ENCODE results near the gene FGD3. TPM values are rescaled to one million over a fixed set of nuclear protein-coding genes. Genes with fewer than 3 reads are reported as not detected.

Gene FGD3
- total RNA-seq, 2 experiments from 2014 or later = 36.4 to 37.8 TPM

DNA sequence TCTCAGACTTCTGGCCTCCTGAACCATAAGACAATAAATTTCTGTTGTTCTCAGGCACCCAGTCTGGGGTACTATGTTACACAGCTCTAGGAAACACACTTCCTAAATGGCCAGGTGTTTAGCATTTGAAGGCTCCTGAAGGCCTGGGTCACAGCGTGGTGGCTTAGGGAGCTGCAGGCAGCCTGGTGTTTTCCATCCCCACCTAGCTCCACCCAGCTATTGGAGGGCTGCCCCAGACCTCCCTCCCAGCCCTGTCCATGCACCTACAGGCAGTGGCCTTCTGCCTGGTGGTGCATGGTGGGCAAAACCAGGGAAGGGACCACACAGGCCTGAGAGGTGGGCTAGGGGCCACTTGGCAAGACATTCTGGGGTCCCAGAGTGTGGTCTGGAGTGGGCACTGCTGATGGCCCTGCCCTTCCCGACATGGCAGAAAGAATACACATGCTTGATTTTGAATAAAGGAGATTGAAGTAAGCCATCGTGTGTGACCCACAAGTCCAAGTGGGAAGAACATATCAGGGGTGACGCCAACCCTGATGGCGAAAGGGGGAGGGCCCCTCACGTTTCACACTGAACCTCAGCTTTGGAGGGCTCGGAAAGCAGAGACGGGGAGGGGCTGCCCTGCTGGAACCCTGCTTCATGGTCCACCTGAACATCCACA lies 109.8 kb downstream of the FGD3 start:
- ChIA-PET POLR2A (no interaction called here), CTCF (no interaction called here)

DNA sequence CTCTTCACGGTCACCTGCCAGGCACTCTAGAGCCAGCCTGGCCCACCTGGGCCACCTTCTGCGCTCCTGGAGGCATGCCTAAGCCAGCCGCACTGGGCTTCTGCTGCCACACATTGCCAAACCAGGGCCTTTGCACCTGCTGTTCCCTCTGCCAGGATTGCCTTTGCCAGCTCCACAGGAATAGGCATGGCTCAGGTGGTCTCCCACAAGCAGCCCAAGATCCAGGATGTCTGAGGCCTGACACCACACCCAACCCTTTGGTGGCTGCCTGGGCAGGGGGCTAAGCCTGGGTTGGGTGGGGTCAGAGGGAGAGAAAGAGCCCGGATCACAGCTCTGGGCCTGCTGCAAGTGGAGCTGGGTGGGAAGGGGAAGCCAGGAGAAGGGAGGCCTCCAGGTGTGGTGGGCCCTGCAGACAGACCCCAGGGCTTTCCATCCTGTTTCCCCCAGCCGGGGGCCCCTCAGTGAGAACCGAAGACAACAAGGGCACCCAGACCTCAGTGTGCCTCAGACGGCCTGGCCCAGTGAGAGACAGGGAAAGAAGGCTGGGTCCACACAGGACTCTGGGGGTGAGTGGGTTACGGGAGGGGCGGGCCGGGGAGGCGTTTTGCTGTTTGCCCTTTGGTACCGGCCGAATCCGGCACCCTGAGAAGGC lies 110.5 kb downstream of the FGD3 start:
- ChIA-PET POLR2A (no interaction called here), CTCF (no interaction called here)

DNA sequence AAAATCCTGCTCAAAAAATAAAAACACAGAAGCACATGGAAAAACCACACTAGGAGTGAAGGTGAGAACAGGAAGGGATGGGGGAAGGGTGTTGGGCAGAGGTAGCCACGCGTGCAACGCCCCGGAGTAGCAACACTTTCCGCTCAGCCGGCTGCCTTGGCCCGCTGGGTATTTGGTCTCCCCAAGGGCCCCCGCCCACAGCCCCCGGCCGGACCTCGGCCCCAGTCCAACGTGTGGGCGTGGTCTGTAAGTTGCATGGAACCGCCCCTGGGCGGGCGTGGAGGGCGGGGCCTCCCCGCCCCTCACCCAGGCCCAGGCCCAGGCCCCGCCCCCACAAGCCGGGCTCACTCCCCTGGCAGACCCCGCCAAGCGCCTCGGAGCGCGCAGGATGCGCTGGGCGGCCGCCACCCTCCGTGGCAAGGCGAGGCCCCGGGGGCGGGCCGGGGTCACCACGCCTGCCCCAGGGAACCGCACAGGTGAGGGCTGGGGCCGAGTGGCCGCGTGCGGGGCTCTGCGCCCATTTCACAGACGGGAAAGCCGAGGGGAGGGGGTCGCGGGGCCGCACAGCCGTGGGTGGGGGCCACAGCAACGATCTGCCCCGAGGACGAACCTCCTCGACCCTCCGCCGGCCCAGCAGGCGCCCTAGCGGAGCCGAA lies 111.2 kb downstream of the FGD3 start, which contains the start of gene SUSD3:
Gene SUSD3, plus strand, starts transcription at position 347 of the 656 bp plus-strand sequence. Its CDS starts 42 bp downstream, at position 389.
- POLR2A ChIA-PET = interaction anchor here (1.5 kb wide), 1 partner anchor 37 kb away, joined by 4 read pairs; the partner anchor contains the start of gene CARD19

DNA sequence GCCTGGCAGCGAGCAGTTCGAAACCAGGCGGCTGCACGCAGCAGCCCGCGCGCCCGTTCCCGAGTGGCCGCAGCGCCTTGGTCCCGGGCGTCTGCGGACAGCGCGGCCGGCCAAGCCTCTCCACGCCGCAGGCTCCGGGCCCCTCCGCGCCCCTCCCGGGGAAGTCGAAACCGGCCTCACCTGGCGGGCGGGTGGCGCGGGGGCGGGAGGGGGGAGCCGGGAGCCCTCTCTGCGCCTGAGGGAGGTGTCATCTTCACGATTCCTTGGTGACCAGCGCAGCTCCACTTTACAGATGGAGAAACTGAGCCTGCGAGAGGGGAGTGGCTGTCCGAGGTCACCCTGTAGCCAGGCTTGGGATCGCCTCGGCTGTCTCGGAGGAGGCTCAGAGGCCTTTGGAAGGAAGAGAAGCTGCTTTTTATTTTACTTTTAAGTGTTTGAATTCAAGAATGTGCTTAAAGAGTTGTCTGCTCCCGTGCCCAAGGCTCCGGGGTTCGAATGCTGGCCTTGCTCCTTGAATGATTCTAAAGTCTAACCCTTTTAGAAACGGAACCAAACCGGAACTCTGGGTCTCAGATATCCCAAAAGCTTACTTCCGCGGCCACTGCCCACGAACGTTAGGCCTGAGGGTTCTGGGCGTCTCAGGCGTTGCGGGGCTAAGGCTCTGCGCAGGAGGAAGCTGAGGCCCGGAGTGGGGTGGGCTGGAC lies 111.8 kb downstream of the FGD3 start:
- POLR2A ChIA-PET = interaction anchor here (0.7 to 1.5 kb wide), 3 partner anchors 31 to 98 kb away, joined by 3 to 4 read pairs (median 3); partner anchors contain the start of gene CARD19
- CTCF ChIA-PET = interaction anchor here (0.9 to 2.0 kb wide), 4 partner anchors 17 to 56 kb away, joined by 3 to 4 read pairs (median 3); no protein-coding TSS in a partner anchor

More for the DNA sequence above, 111.2 kb downstream of the FGD3 start, which contains the start of gene SUSD3:
- CTCF ChIA-PET = no interaction called here

GRCh38 chr9:93059715-93060578 lies 112.6 kb downstream of the FGD3 start:
- ChIA-PET POLR2A (interaction anchor here (0.5 to 1.5 kb wide), 4 partner anchors 15 to 97 kb away, joined by 3 to 5 read pairs (median 4); partner anchors contain the start of gene CARD19), CTCF (interaction anchor here (0.9 to 2.0 kb wide), 4 partner anchors 16 to 57 kb away, joined by 3 to 4 read pairs (median 3); no protein-coding TSS in a partner anchor)

DNA sequence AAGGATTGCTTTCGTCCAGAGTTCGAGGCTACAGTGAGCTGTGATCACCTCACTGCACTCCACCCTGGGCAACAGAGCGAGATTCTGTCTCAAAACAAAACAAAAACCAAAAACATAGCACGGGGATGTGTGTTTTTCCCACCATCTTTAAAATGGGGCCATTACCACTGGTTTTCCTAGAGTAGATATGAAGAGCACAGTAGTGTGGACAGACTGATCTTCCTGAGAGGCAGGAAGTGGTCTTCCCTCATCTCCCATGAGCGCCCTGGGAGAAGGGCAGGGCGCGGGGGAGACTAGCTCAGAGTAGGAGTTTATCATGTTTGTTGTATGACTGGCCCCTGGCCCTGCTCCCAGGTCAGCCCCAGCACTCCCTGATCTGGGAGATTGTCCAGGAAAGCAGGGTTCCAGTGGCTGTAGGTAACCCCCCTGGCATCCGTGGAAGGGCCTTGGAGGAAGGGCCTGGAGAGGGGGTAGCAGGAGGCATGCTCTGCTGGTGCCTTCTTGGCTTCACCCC lies 113.5 kb downstream of the FGD3 start:
- ChIA-PET CTCF (interaction anchor here (2.0 kb wide), 1 partner anchor 24 kb away, joined by 4 read pairs; no protein-coding TSS in a partner anchor), POLR2A (interaction anchor here (0.5 kb wide), 1 partner anchor 16 kb away, joined by 5 read pairs; no protein-coding TSS in a partner anchor)

DNA sequence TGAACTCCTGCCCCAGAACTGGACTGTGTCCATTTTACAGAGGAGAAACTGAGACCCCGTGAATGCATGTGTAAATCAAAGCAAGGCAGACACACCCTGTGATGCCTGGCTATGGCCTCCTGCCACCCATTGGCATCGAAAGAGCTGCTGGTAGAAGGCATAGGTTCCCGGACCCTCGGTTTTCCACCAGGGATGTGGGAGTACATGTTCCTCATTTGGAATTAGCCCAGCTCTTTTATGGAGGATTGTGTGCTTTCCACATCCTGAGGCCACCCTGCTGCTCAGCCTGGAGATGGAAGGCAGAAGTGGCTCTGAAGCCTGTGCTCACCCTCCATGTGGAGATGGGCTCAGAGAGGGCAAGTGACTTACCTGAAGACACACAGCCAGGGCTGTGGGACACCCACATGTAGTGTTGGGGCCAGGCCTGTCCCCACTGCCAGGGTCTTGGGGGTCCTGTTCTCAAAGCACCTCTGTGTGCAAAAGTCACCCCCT lies 114.0 kb downstream of the FGD3 start:
- ChIA-PET CTCF (interaction anchor here (2.0 kb wide), 1 partner anchor 24 kb away, joined by 4 read pairs; no protein-coding TSS in a partner anchor), POLR2A (no interaction called here)

GRCh38 chr9:93061791-93062763 lies 114.8 kb downstream of the FGD3 start:
- ChIA-PET POLR2A (no interaction called here), CTCF (interaction anchor here (0.6 to 0.8 kb wide), 2 partner anchors 14 to 30 kb away, joined by 3 to 4 read pairs; no protein-coding TSS in a partner anchor)

DNA sequence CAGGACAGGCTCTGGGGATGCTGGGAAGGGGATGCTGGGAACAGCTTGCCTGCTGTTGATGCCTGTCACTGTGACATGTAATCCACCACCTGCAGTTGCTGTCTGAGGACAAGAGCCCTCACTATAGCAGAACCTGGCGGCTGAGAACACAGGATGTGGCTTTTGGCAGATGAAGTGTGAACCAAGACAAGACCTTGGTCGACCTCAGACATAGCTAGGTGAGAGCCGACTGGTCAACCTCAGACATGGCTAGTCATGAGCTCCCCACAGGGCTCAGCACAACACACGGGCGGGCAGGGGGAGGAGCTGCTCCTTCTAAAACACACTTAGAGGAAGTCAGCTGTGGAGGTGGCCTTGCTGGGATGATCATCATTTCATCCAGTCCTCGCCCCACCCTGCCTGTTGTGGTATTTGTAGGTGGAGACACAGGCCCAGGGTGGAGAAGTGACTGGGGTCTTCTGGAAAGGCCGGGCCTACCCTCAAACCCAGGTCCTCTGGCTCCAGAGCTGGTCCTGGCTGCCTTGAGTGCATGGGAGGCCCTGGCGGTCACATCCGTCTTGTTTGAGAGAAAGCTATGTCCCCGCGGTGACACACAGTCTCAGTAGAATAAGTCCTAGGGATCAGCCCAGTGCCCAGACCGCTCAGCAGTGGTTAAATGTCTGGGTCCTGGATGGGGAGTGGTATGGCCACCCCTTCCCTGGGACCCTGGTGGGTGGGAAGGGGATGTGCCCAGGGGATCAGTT lies 117.2 kb downstream of the FGD3 start:
- ChIA-PET POLR2A (interaction anchor here (0.6 to 1.5 kb wide), 7 partner anchors 19 to 70 kb away, joined by 3 to 11 read pairs (median 5); partner anchors contain the start of genes CARD19 and NINJ1), CTCF (interaction anchor here (0.5 to 1.6 kb wide), 10 partner anchors 14 to 941 kb away, joined by 3 to 8 read pairs (median 4); no protein-coding TSS in a partner anchor)

DNA sequence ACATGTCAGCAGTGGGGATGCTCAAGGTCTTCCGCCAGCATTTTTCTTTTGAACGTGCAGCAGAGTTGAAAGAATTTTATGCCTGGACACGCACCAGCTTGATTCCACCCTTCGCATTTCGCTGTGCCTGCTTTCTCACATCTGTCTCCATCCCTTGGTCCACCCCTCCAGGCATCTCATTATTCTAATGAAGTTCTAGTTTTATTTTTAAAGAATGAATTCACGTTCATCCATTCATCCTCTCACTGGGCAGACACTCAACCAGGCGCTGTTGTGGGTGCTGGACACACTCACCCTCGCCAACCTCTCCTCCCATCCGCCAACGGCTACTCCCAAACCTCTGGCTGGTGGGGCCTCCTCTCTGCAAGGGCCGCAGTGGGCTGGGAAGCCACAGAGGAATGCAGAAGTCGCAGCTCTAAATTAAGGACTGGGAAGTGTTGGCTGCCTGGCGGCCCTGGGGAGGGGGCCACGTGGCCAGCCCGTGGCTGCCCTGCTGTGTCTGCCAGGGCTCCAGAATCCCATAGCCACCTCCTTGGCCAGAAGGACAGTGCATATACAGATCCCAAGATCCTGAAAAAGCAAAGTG lies 117.9 kb downstream of the FGD3 start:
- ChIA-PET POLR2A (interaction anchor here (0.9 to 1.5 kb wide), 5 partner anchors 18 to 44 kb away, joined by 3 to 11 read pairs (median 6); partner anchors contain the start of gene CARD19), CTCF (interaction anchor here (0.5 to 1.7 kb wide), 9 partner anchors 16 to 942 kb away, joined by 3 to 8 read pairs (median 4); no protein-coding TSS in a partner anchor)

- ChIA-PET CTCF (interaction anchor here (1.7 to 1.9 kb wide), 2 partner anchors 12 to 42 kb away, joined by 5 to 8 read pairs; no protein-coding TSS in a partner anchor), POLR2A (interaction anchor here (0.6 kb wide), 1 partner anchor 44 kb away, joined by 3 read pairs; no protein-coding TSS in a partner anchor)
Measured at GRCh38 chr9:93066978-93067603, 119.8 kb downstream of the FGD3 start.

- CTCF ChIA-PET = no interaction called here
- POLR2A ChIA-PET = no interaction called here
Measured at GRCh38 chr9:93068956-93069355, 121.6 kb downstream of the FGD3 start.

- POLR2A ChIA-PET = no interaction called here
- CTCF ChIA-PET = interaction anchor here (0.7 kb wide), 1 partner anchor 8 kb away, joined by 3 read pairs; no protein-coding TSS in a partner anchor
Measured at GRCh38 chr9:93071464-93071863, 124.1 kb downstream of the FGD3 start.

GRCh38 chr9:93072383-93072795 lies 125.1 kb downstream of the FGD3 start:
- CTCF ChIA-PET = no interaction called here
- POLR2A ChIA-PET = no interaction called here
